ENCODE results near the gene EFCAB10.

- TF ChIP-seq, protein P1, sequence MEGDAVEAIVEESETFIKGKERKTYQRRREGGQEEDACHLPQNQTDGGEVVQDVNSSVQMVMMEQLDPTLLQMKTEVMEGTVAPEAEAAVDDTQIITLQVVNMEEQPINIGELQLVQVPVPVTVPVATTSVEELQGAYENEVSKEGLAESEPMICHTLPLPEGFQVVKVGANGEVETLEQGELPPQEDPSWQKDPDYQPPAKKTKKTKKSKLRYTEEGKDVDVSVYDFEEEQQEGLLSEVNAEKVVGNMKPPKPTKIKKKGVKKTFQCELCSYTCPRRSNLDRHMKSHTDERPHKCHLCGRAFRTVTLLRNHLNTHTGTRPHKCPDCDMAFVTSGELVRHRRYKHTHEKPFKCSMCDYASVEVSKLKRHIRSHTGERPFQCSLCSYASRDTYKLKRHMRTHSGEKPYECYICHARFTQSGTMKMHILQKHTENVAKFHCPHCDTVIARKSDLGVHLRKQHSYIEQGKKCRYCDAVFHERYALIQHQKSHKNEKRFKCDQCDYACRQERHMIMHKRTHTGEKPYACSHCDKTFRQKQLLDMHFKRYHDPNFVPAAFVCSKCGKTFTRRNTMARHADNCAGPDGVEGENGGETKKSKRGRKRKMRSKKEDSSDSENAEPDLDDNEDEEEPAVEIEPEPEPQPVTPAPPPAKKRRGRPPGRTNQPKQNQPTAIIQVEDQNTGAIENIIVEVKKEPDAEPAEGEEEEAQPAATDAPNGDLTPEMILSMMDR (IDR thresholded peaks at IDR 0.05) = no peak
- no peak for TF ChIP-seq POLR2A (IDR thresholded peaks at IDR 0.05)
Observed at GRCh38 chr7:105599551-105599950, 18.3 kb upstream of the EFCAB10 start.
